GM12878 (cell line): ENCODE measurements around the gene C15orf39. TPM values are rescaled to one million over a fixed set of nuclear protein-coding genes. Genes with fewer than 3 reads are reported as not detected.

Experiments used
- CBX5 ChIP-seq: sonication (generic); IDR thresholded peaks from 2 replicates; pipeline ENCODE4 v1.6.1; 2016; ENCODE audit warnings: low read depth, moderate library complexity, mild to moderate bottlenecking, inconsistent platforms
- GABPA ChIP-seq: IDR thresholded peaks from 2 replicates; pipeline ENCODE4 v1.6.1; 2014; ENCODE audit warnings: antibody characterized with exemption, low read depth, mild to moderate bottlenecking, inconsistent platforms
- KLF5 ChIP-seq: fragments of 450-650 bp; IDR thresholded peaks from 2 replicates; pipeline ENCODE4 v1.6.1; 2014; ENCODE audit warnings: mild to moderate bottlenecking; ENCODE audit not compliant: partially characterized antibody
- MTA2 ChIP-seq: fragments of 450-650 bp; IDR thresholded peaks from 2 replicates; pipeline ENCODE4 v1.6.1; 2016; ENCODE audit warnings: low read depth, mild to moderate bottlenecking, moderate library complexity
- MYB ChIP-seq: fragments of 150-350 bp; IDR thresholded peaks from 2 replicates; pipeline ENCODE4 v1.6.1; 2014; ENCODE audit warnings: mild to moderate bottlenecking, low read depth, low read length, borderline replicate concordance
- MYC ChIP-seq: IDR thresholded peaks from 2 replicates; pipeline ENCODE4 v1.6.1; 2011; ENCODE audit warnings: mild to moderate bottlenecking, low read length, moderate library complexity, inconsistent platforms; ENCODE audit not compliant: insufficient read depth, insufficient replicate concordance, insufficient read length, severe bottlenecking
- PAX5 ChIP-seq: IDR thresholded peaks from 2 replicates; pipeline ENCODE4 v1.6.1; 2011; ENCODE audit warnings: low read depth, low read length, borderline replicate concordance
- PAX8 ChIP-seq: fragments of 450-650 bp; IDR thresholded peaks from 2 replicates; pipeline ENCODE4 v1.6.1; 2017; ENCODE audit warnings: mild to moderate bottlenecking, moderate library complexity
- POLR2AphosphoS2 ChIP-seq: IDR thresholded peaks from 2 replicates; pipeline ENCODE4 v1.6.1; 2011; ENCODE audit warnings: low read depth, mild to moderate bottlenecking, low read length, improper control_type of control experiment, moderate library complexity
- POU2F2 ChIP-seq: IDR thresholded peaks from 3 replicates; pipeline ENCODE4 v1.6.1; 2011; ENCODE audit warnings: low read depth, mild to moderate bottlenecking, low read length, borderline replicate concordance
- RAD21 ChIP-seq: IDR thresholded peaks from 2 replicates; pipeline ENCODE4 v1.6.1; 2011; ENCODE audit warnings: mild to moderate bottlenecking, low read depth, low read length, moderate library complexity; ENCODE audit not compliant: insufficient read depth
- RCOR1 ChIP-seq: conservative IDR thresholded peaks from 2 replicates; pipeline ENCODE4 v1.6.1; 2012; ENCODE audit warnings: low read depth, low read length, improper control_type of control experiment
- RELA ChIP-seq: fragments of 450-650 bp; IDR thresholded peaks from 2 replicates; pipeline ENCODE4 v1.8.0; 2014; ENCODE audit warnings: borderline replicate concordance; ENCODE audit not compliant: partially characterized antibody
- SMARCA5 ChIP-seq: fragments of 450-650 bp; IDR thresholded peaks from 2 replicates; pipeline ENCODE4 v1.6.1; 2017; ENCODE audit warnings: mild to moderate bottlenecking
- SMC3 ChIP-seq: IDR thresholded peaks from 2 replicates; pipeline ENCODE4 v1.6.1; 2011; ENCODE audit warnings: low read length, improper control_type of control experiment, borderline replicate concordance
- STAT1 ChIP-seq: fragments of 450-650 bp; conservative IDR thresholded peaks from 2 replicates; pipeline ENCODE4 v1.6.1; 2014; ENCODE audit warnings: antibody characterized with exemption, mild to moderate bottlenecking
- TBL1XR1 ChIP-seq: IDR thresholded peaks from 2 replicates; pipeline ENCODE4 v1.6.1; 2012; ENCODE audit warnings: low read depth, low read length, improper control_type of control experiment
- WRNIP1 ChIP-seq: IDR thresholded peaks from 2 replicates; pipeline ENCODE4 v1.6.1; 2011; ENCODE audit warnings: low read depth, low read length, improper control_type of control experiment, borderline replicate concordance
- ZNF24 ChIP-seq: fragments of 450-650 bp; IDR thresholded peaks from 2 replicates; pipeline ENCODE4 v1.6.1; 2017; ENCODE audit warnings: antibody characterized with exemption, mild to moderate bottlenecking
- ZNF622 ChIP-seq: fragments of 450-650 bp; IDR thresholded peaks from 2 replicates; pipeline ENCODE4 v1.6.1; 2017; ENCODE audit warnings: mild to moderate bottlenecking, inconsistent platforms
- ZZZ3 ChIP-seq: IDR thresholded peaks from 2 replicates; pipeline ENCODE4 v1.6.1; 2011; ENCODE audit warnings: low read depth; ENCODE audit not compliant: control insufficient read depth, insufficient read length
- polyA plus RNA-seq, 11 experiments: library from polyadenylated mRNA; depleted of rRNA in 4 of 11; unstranded in 6 of 11; stranded (reverse) in 5 of 11; fragments of >200 nt; fragmentation: Nextera tagmentation in 4 of 11; fragmentation: Illumina TruSeq in 1 of 11; extraction: Ambion mirVana in 4 of 11; extraction: Trizol in 1 of 11; gene quantifications; 1 replicate in 1 of 11; 2 replicates in 10 of 11; pipeline versions ENCODE4 v1.2.1 to v1.2.3, GENCODE V29; 2011 to 2016; ENCODE audit warnings: inconsistent platforms in 2 of 11, missing spikeins in 2 of 11, low read depth in 1 of 11
- total RNA-seq, 4 experiments: library from RNA; depleted of rRNA in 3 of 4; stranded (reverse); fragments of >200 nt in 3 of 4; fragmentation: Illumina TruSeq in 1 of 4; extraction: Trizol in 1 of 4; gene quantifications; 2 replicates each; pipeline versions ENCODE4 v1.2.1 to v1.2.3, GENCODE V29; 2013 to 2021
- TF ChIP-seq, protein P1 (sequence below): fragments of 450-650 bp; IDR thresholded peaks from 2 replicates; pipeline ENCODE4 v1.6.1; 2017; ENCODE audit warnings: borderline replicate concordance
- TF ChIP-seq, protein P2 (sequence below): IDR thresholded peaks from 2 replicates; pipeline ENCODE4 v1.6.1; 2012; ENCODE audit warnings: low read depth, low read length, improper control_type of control experiment
- TF ChIP-seq, protein P3 (sequence below): IDR thresholded peaks from 2 replicates; pipeline ENCODE4 v1.6.1; 2011; ENCODE audit warnings: borderline replicate concordance, low read depth, mild to moderate bottlenecking, moderate library complexity, mixed read lengths, low read length; ENCODE audit not compliant: insufficient read depth; ENCODE audit errors: extremely low read length
- TF ChIP-seq, protein P4 (sequence below): fragments of 450-650 bp; formaldehyde crosslinking; IDR thresholded peaks from 2 replicates; pipeline ENCODE4 v1.5.0; 2022; ENCODE audit warnings: mild to moderate bottlenecking, missing genetic modification characterization

Gene C15orf39
- total and polyA plus RNA-seq, 10 of the 15 experiments (the other 5 are each of a cell fraction or from before 2014, with no cell fraction given) = 2.3 to 139 (median 33.0) TPM

DNA sequence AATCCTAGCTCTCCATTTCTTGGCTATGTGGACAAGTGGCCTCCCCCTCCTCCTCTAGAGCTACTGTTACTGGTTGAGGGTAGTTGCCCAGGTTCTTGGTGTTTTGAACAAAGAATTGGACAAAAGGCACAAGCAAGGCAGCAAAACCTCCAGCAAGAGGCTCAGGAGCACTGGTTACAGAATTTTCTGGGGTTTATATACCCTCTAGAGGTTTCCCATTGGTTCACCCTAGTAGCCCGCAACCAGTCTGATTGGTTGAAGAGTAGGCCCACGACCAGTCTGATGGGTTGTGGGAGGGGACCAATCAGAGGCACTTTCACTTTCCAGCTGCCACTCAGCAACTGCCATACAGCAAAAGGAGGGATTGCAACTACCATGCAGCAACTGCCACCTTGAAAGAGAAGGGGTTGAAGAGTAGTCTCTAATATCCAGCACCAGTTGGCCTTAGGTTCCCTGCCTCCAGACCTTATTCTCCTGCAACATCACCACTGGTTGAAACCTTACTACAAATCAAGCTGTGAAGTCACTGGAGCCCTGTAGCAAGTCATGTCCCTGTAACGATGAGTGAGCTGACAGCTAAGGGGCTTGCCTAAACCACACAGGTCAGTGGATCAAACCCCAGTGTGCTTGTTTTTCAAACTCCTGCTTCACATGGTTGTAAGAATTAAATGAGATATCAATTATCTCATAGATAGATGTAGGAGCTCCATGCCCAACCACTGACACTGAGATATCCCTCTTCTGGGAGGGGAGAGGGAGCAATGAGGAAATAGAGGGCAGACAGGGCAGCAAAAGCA is 2.9 kb upstream of the C15orf39 start (continued):
- TF ChIP-seq MYC (no peak), CBX5 (no peak), ZNF24 (no peak), KLF5 (no peak), MTA2 (no peak), SMARCA5 (no peak), TBL1XR1 (0 out of 2 replicates have a peak, but pooled peaks have one; percentile 7), ZZZ3 (no peak), RCOR1 (no peak), SMC3 (no peak), STAT1 (no peak), PAX8 (no peak), ZNF622 (no peak), POU2F2 (peak; percentile 3; the same call in 2 of the 3 replicates), WRNIP1 (no peak), GABPA (no peak), RAD21 (no peak), RELA (no peak), POLR2AphosphoS2 (no peak), PAX5 (no peak), MYB (no peak)
- TF ChIP-seq, protein P1, sequence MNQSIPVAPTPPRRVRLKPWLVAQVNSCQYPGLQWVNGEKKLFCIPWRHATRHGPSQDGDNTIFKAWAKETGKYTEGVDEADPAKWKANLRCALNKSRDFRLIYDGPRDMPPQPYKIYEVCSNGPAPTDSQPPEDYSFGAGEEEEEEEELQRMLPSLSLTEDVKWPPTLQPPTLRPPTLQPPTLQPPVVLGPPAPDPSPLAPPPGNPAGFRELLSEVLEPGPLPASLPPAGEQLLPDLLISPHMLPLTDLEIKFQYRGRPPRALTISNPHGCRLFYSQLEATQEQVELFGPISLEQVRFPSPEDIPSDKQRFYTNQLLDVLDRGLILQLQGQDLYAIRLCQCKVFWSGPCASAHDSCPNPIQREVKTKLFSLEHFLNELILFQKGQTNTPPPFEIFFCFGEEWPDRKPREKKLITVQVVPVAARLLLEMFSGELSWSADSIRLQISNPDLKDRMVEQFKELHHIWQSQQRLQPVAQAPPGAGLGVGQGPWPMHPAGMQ = no peak
- TF ChIP-seq, protein P2, sequence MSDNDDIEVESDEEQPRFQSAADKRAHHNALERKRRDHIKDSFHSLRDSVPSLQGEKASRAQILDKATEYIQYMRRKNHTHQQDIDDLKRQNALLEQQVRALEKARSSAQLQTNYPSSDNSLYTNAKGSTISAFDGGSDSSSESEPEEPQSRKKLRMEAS = no peak
- TF ChIP-seq, protein P3, sequence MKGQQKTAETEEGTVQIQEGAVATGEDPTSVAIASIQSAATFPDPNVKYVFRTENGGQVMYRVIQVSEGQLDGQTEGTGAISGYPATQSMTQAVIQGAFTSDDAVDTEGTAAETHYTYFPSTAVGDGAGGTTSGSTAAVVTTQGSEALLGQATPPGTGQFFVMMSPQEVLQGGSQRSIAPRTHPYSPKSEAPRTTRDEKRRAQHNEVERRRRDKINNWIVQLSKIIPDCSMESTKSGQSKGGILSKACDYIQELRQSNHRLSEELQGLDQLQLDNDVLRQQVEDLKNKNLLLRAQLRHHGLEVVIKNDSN = no peak
- TF ChIP-seq, protein P4, sequence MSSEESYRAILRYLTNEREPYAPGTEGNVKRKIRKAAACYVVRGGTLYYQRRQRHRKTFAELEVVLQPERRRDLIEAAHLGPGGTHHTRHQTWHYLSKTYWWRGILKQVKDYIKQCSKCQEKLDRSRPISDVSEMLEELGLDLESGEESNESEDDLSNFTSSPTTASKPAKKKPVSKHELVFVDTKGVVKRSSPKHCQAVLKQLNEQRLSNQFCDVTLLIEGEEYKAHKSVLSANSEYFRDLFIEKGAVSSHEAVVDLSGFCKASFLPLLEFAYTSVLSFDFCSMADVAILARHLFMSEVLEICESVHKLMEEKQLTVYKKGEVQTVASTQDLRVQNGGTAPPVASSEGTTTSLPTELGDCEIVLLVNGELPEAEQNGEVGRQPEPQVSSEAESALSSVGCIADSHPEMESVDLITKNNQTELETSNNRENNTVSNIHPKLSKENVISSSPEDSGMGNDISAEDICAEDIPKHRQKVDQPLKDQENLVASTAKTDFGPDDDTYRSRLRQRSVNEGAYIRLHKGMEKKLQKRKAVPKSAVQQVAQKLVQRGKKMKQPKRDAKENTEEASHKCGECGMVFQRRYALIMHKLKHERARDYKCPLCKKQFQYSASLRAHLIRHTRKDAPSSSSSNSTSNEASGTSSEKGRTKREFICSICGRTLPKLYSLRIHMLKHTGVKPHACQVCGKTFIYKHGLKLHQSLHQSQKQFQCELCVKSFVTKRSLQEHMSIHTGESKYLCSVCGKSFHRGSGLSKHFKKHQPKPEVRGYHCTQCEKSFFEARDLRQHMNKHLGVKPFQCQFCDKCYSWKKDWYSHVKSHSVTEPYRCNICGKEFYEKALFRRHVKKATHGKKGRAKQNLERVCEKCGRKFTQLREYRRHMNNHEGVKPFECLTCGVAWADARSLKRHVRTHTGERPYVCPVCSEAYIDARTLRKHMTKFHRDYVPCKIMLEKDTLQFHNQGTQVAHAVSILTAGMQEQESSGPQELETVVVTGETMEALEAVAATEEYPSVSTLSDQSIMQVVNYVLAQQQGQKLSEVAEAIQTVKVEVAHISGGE = no peak
